AG04450 (cell line): ENCODE results near the gene PRRT4. TPM values are rescaled to one million over a fixed set of nuclear protein-coding genes. Genes with fewer than 3 reads are reported as not detected.

ENCODE experiments used
- CTCF ChIA-PET: fragments of 300-600, 350-600 bp; formaldehyde crosslinking; extraction: SDS; loops from one replicate; lab custom pipeline; 2022; ENCODE audit warnings: antibody characterized with exemption, inconsistent platforms; lab: Charles Lee
- POLR2A ChIA-PET: fragments of 350-600 bp; formaldehyde crosslinking; extraction: SDS; loops from one replicate; lab custom pipeline; 2021; ENCODE audit warnings: antibody characterized with exemption, inconsistent platforms; lab: Yijun Ruan, JAX
- DNase-seq: peaks from one replicate; pipeline ENCODE4 v3.0.0-alpha.2; 2011; ENCODE audit warnings: low read depth, low spot score
- H3K27ac ChIP-seq: one replicate; pipeline ENCODE4 v1.5.1; 2012; ENCODE audit warnings: low read depth, low read length, control low read depth
- H3K27me3 ChIP-seq: one replicate; pipeline ENCODE4 v1.6.0; 2012; ENCODE audit warnings: low read length; ENCODE audit not compliant: control insufficient read depth, insufficient read depth
- H3K4me3 ChIP-seq: 2 replicates; pipeline ENCODE4 v1.5.1; 2011; ENCODE audit warnings: mild to moderate bottlenecking, low read depth, low read length, control low read depth
- H3K9me3 ChIP-seq: 2 replicates; pipeline ENCODE4 v1.5.1; 2012; ENCODE audit warnings: low read length; ENCODE audit not compliant: control insufficient read depth, insufficient read depth
- polyA plus RNA-seq: library from polyadenylated mRNA; depleted of rRNA; stranded (reverse); fragments of >200 nt; gene quantifications from 2 replicates; pipeline ENCODE4 v1.2.3, GENCODE V29; 2011
- TF ChIP-seq, protein P1 (sequence below): IDR thresholded peaks from 2 replicates; pipeline ENCODE4 v1.5.1; 2011; ENCODE audit warnings: low read depth, low read length, control low read depth, inconsistent platforms

PRRT4 gene
- polyA plus RNA-seq, 1 experiment = not detected

DNA sequence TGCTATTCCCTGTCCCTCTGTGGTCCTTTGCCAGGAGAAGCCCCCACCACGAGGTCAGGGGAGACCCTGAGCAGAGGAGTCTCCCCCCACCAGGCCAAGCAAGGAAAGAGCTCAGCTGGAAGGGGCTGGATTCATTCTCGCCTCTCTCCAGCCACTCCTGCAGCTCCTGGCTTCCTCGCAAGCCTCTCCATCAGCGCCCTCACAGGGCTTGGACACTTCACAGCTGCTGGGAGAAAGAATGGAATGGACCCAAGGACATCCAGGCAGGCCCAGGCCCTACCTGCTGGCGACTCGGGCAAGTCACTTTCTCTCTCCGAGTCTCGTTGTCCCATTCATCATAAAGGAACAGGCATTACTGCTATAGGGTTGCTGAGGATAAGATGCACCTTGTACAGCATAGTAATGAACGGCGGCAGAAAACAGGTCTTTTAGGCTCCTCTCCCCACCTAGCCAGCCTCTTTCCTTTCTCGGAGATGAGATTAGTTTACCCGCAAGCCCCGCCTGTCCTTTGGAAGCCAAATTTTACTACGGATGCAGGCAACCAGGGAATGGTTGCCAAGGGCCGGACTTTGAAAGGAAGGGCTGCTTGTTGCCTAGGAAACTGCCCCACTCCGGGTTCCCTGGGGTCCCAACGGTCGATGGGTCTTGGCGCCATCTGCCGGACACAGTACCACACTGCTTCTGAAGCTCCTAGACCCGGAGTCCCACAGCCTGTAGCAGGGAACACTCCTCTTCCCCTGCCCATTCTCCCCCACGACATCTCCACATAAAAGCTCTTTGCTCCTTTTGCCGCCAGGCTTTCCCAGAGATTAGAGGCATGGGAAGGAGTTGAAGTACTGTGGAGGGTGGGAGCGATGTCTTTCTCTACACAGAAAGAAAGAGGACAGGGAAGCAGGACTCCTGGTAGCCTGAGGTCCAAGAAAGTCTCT is 26.0 kb upstream of the PRRT4 start:
- no peak overlapping the region for H3K4me3 ChIP-seq
- POLR2A ChIA-PET = interaction anchor here (1.9 kb wide), 1 partner anchor 40 kb away, joined by 11 read pairs; no protein-coding TSS in a partner anchor

GRCh38 chr7:128385988-128386925 is 24.8 kb upstream of the PRRT4 start:
- DNase-seq = no peak
- peaks cover 21% of the 10 kb centered on the region for H3K27me3 ChIP-seq
- no peak overlapping the region for H3K27ac ChIP-seq
- TF ChIP-seq, protein P1, sequence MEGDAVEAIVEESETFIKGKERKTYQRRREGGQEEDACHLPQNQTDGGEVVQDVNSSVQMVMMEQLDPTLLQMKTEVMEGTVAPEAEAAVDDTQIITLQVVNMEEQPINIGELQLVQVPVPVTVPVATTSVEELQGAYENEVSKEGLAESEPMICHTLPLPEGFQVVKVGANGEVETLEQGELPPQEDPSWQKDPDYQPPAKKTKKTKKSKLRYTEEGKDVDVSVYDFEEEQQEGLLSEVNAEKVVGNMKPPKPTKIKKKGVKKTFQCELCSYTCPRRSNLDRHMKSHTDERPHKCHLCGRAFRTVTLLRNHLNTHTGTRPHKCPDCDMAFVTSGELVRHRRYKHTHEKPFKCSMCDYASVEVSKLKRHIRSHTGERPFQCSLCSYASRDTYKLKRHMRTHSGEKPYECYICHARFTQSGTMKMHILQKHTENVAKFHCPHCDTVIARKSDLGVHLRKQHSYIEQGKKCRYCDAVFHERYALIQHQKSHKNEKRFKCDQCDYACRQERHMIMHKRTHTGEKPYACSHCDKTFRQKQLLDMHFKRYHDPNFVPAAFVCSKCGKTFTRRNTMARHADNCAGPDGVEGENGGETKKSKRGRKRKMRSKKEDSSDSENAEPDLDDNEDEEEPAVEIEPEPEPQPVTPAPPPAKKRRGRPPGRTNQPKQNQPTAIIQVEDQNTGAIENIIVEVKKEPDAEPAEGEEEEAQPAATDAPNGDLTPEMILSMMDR = no peak
- ChIA-PET POLR2A (interaction anchor here (1.9 kb wide), 1 partner anchor 39 kb away, joined by 11 read pairs; no protein-coding TSS in a partner anchor), CTCF (interaction anchor here (0.8 to 19.7 kb wide), 12 partner anchors 10 to 74 kb away, joined by 3 to 474 read pairs (median 8); partner anchors contain the start of gene RBM28)
- H3K9me3 ChIP-seq = no peaks in the 10 kb centered on the region
- no peak overlapping the region for H3K4me3 ChIP-seq

More for the DNA sequence above, 26.0 kb upstream of the PRRT4 start:
- no peak overlapping the region for H3K27ac ChIP-seq
- peak; percentile 24 for DNase-seq
- peaks cover 20% of the 10 kb centered on the region for H3K27me3 ChIP-seq
- CTCF ChIA-PET = interaction anchor here (0.5 to 19.7 kb wide), 28 partner anchors 8 to 342 kb away, joined by 3 to 474 read pairs (median 5); partner anchors contain the start of gene RBM28
- TF ChIP-seq, protein P1 = peak; percentile 88
- no peaks in the 10 kb centered on the region for H3K9me3 ChIP-seq

DNA sequence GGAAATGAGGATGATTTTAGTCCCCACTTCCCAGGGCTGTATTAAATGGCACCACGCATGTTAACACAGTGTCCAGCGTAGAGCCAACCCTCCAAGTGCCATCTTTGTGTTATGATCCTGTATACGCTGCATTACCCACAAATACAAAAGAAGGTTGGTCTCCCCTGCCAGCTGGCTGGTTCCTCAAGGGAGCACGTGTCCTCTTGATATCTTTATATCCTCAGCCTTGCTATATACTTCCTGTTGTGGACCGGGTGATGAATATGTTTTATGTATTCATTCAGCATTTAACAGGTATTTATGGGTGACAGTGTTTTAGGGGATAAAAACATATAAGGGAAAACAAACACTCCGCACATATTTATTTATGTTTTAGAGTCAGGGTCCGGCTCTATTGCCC is 23.2 kb upstream of the PRRT4 start:
- POLR2A ChIA-PET = no interaction called here
- CTCF ChIA-PET = interaction anchor here (19.7 kb wide), 1 partner anchor 37 kb away, joined by 474 read pairs; the partner anchor contains the start of gene RBM28

GRCh38 chr7:128383776-128384175 is 22.3 kb upstream of the PRRT4 start:
- CTCF ChIA-PET = interaction anchor here (0.9 to 19.7 kb wide), 2 partner anchors 37 to 41 kb away, joined by 3 to 474 read pairs; partner anchors contain the start of gene RBM28
- Histone ChIP-seq H3K27me3 (peaks cover 25% of the 10 kb centered on the region), H3K4me3 (no peak overlapping the region), H3K27ac (no peak overlapping the region), H3K9me3 (no peaks in the 10 kb centered on the region)
- POLR2A ChIA-PET = no interaction called here
- DNase-seq = no peak
- TF ChIP-seq, protein P1 = no peak

More for the DNA sequence above, 23.2 kb upstream of the PRRT4 start:
- TF ChIP-seq, protein P1 = no peak
- Histone ChIP-seq H3K4me3 (no peak overlapping the region), H3K27ac (no peak overlapping the region), H3K27me3 (peaks cover 21% of the 10 kb centered on the region), H3K9me3 (no peaks in the 10 kb centered on the region)
- DNase-seq = no peak
